SU-DHL-6 (cell line): Measurements from ENCODE around the gene CES4A.

Source experiments
- CTCF ChIP-seq: fragments of 200-600 bp; sonication (generic); IDR thresholded peaks from one replicate; pipeline ENCODE4 v1.5.1; 2017; ENCODE audit warnings: antibody characterized with exemption, mild to moderate bottlenecking, low read length, moderate library complexity; ENCODE audit not compliant: insufficient read depth, poor library complexity, severe bottlenecking
- EZH2phosphoT487 ChIP-seq: fragments of 200-600 bp; sonication (generic), shearing (Covaris generic); conservative IDR thresholded peaks from 2 replicates; pipeline ENCODE4 v1.6.1; 2018; ENCODE audit warnings: mild to moderate bottlenecking, antibody characterized with exemption, low read length, moderate library complexity, mixed read lengths

- TF ChIP-seq CTCF (no peak), EZH2phosphoT487 (no peak)
Measured at GRCh38 chr16:66946541-66946940, 41.8 kb upstream of the CES4A start.
